ENCODE data around the gene SLC16A8. TPM values are rescaled to one million over a fixed set of nuclear protein-coding genes. Genes with fewer than 3 reads are reported as not detected.

Gene SLC16A8
- total RNA-seq, 1 experiment from 2014 or later = not detected

DNA sequence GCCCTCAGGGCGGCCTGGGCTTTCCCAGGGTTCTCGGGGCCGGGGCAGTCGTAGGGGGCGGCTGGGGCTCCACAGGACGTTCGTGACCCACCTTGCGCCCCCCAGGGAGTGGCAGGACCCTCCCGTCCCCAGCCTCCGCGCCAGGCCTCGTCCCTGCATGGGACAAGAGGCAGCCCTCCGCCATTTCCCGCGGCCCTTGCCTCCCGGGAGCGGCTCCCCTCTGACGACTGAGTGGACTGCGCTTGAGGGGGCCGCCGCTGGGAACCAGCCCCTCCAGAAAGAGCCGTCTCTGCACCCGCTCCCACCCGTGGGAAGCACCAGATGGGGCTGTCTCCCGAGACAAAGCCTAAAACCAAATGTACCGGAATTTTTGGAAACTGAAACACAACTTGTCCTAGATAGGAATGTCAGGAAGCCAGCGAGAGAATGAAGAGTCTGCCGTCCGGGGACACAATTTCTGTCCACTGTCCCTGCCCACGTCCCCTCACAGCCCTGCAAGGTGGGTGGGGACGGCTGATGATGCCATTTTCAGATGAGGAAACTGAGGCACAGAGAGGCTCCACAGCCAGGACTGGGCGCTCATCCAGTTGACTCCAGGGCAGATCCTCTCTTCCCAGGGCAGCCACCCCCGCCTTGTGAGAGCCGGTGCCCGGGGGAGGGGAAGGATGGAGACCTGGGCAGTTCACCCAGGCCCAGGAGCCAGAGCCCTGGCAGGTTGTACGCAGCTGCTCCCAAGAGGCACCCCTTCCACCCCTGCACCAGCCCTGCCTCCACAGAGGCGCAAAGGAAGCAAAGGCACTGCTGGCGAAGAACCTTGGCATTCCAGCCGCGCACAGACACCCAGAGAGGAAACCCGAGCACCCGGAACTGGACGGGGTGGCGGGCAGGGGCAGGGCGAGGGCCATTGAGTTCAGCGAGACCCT is 44.8 kb downstream of the SLC16A8 start:
- Histone ChIP-seq H3K4me3 (replicated peaks in 1 of 2; ENCODE audit: low read depth in 1 of 2, low read length in 2 of 2) (no peak overlapping the region), H3K27ac (ENCODE audit: low read depth, low read length) (no peak overlapping the region), H3K27me3 (ENCODE audit: insufficient read depth, low read length) (no peaks in the 10 kb centered on the region), H2AFZ (ENCODE audit: low read depth, low read length, poor library complexity, severe bottlenecking) (no peak overlapping the region), H3K79me2 (ENCODE audit: insufficient read depth, low read length) (no peaks in the 10 kb centered on the region), H3K9me3 (ENCODE audit: control insufficient read depth in 1 of 2, insufficient read depth in 1 of 2, low read depth in 1 of 2, low read length in 2 of 2) (no peaks in the 10 kb centered on the region), H3K9ac (ENCODE audit: low read length) (no peak overlapping the region), H4K20me1 (ENCODE audit: insufficient read depth) (no peaks in the 10 kb centered on the region), H3K4me1 (ENCODE audit: control insufficient read depth in 1 of 2, insufficient read depth in 2 of 2, low read length in 2 of 2) (peaks cover 9 to 19% of the 10 kb centered on the region in 2 experiments), H3K4me2 (ENCODE audit: low read length) (no peak overlapping the region), H3K9me2 (ENCODE audit: insufficient read depth) (no peaks in the 10 kb centered on the region), H3K36me3 (ENCODE audit: control insufficient read depth in 1 of 2, insufficient read depth in 2 of 2, low read length in 2 of 2) (no peaks in the 10 kb centered on the region)
- RAD21 ChIA-PET (ENCODE audit: low non-redundant PET in 1 of 2, low total read pairs in 2 of 2, uncharacterized antibody in 2 of 2, unreplicated experiment in 2 of 2) = no interaction called here
- ATAC-seq = no peak
- CTCF ChIA-PET = no interaction called here
- no TSS peak for BruUV-seq (replicated peaks)
- POLR2A ChIA-PET = interaction anchor here (0.7 kb wide), 1 partner anchor 14 kb away, joined by 6 read pairs; no protein-coding TSS in a partner anchor
- TF ChIP-seq EGR1 (IDR thresholded peaks at IDR 0.05; ENCODE audit: low read depth) (no peak), ZFX (IDR thresholded peaks at IDR 0.05) (no peak), POLR2AphosphoS5 (IDR thresholded peaks at IDR 0.05; ENCODE audit: low read depth, low read length) (no peak), SRF (IDR thresholded peaks at IDR 0.05; ENCODE audit: low read depth) (no peak), MAX (IDR thresholded peaks at IDR 0.05) (no peak), EZH2phosphoT487 (IDR thresholded peaks at IDR 0.05; ENCODE audit: borderline replicate concordance) (no peak), EZH2 (IDR thresholded peaks at IDR 0.05) (no peak), FOSL1 (IDR thresholded peaks at IDR 0.05; ENCODE audit: low read depth) (no peak), CEBPB (IDR thresholded peaks at IDR 0.05; ENCODE audit: low read depth) (no peak), TCF7L2 (IDR thresholded peaks at IDR 0.05; ENCODE audit: borderline replicate concordance, extremely low read depth, insufficient read depth, insufficient read length) (no peak)
- TF ChIP-seq, protein P1, sequence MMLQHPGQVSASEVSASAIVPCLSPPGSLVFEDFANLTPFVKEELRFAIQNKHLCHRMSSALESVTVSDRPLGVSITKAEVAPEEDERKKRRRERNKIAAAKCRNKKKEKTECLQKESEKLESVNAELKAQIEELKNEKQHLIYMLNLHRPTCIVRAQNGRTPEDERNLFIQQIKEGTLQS (IDR thresholded peaks at IDR 0.05) = no peak
- TF ChIP-seq, protein P2, sequence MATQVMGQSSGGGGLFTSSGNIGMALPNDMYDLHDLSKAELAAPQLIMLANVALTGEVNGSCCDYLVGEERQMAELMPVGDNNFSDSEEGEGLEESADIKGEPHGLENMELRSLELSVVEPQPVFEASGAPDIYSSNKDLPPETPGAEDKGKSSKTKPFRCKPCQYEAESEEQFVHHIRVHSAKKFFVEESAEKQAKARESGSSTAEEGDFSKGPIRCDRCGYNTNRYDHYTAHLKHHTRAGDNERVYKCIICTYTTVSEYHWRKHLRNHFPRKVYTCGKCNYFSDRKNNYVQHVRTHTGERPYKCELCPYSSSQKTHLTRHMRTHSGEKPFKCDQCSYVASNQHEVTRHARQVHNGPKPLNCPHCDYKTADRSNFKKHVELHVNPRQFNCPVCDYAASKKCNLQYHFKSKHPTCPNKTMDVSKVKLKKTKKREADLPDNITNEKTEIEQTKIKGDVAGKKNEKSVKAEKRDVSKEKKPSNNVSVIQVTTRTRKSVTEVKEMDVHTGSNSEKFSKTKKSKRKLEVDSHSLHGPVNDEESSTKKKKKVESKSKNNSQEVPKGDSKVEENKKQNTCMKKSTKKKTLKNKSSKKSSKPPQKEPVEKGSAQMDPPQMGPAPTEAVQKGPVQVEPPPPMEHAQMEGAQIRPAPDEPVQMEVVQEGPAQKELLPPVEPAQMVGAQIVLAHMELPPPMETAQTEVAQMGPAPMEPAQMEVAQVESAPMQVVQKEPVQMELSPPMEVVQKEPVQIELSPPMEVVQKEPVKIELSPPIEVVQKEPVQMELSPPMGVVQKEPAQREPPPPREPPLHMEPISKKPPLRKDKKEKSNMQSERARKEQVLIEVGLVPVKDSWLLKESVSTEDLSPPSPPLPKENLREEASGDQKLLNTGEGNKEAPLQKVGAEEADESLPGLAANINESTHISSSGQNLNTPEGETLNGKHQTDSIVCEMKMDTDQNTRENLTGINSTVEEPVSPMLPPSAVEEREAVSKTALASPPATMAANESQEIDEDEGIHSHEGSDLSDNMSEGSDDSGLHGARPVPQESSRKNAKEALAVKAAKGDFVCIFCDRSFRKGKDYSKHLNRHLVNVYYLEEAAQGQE (IDR thresholded peaks at IDR 0.05; ENCODE audit: low read depth) = no peak
- TF ChIP-seq, protein P3, sequence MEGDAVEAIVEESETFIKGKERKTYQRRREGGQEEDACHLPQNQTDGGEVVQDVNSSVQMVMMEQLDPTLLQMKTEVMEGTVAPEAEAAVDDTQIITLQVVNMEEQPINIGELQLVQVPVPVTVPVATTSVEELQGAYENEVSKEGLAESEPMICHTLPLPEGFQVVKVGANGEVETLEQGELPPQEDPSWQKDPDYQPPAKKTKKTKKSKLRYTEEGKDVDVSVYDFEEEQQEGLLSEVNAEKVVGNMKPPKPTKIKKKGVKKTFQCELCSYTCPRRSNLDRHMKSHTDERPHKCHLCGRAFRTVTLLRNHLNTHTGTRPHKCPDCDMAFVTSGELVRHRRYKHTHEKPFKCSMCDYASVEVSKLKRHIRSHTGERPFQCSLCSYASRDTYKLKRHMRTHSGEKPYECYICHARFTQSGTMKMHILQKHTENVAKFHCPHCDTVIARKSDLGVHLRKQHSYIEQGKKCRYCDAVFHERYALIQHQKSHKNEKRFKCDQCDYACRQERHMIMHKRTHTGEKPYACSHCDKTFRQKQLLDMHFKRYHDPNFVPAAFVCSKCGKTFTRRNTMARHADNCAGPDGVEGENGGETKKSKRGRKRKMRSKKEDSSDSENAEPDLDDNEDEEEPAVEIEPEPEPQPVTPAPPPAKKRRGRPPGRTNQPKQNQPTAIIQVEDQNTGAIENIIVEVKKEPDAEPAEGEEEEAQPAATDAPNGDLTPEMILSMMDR (IDR thresholded peaks at IDR 0.05 in 2 of 3, conservative IDR thresholded peaks at IDR 0.05 in 1 of 3; ENCODE audit: borderline replicate concordance in 1 of 3, insufficient read depth in 1 of 3, low read depth in 2 of 3, low read length in 2 of 3) = no peak
- DNase-seq (ENCODE audit: low read depth, low spot score) = no peak
- intact Hi-C loops (cut with micrococcal nuclease) = no loop called here

All from HCT116 (cell line).